ENCODE measurements around the gene PIP5K1A.
A peak's percentile ranks its signal among the peaks of the same experiment; 100 is the strongest.

Gene PIP5K1A

DNA sequence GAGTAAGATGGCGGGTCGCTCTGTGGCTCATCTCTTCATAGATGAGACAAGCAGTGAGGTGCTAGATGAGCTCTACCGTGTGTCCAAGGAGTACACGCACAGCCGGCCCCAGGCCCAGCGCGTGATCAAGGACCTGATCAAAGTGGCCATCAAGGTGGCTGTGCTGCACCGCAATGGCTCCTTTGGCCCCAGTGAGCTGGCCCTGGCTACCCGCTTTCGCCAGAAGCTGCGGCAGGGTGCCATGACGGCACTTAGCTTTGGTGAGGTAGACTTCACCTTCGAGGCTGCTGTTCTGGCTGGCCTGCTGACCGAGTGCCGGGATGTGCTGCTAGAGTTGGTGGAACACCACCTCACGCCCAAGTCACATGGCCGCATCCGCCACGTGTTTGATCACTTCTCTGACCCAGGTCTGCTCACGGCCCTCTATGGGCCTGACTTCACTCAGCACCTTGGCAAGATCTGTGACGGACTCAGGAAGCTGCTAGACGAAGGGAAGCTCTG, 39.6 kb upstream of the PIP5K1A start:
- no peaks in the 10 kb centered on the region for H3K4me1 ChIP-seq (ENCODE audit: control insufficient read depth in 1 of 2, insufficient read depth in 2 of 2, low read length in 2 of 2)
- no peak overlapping the region for H4K91ac ChIP-seq (ENCODE audit: low read depth, low read length)
- H3K9me3 ChIP-seq (ENCODE audit: insufficient read depth, low read depth, low read length): no peaks in the 10 kb centered on the region
- no peak overlapping the region for H2BK12ac ChIP-seq (ENCODE audit: low read length)
- H2BK120ac ChIP-seq (ENCODE audit: insufficient read depth, low read length, poor library complexity): no peak overlapping the region
- no peak for DNase-seq
- H3K18ac ChIP-seq (ENCODE audit: low read length): no peak overlapping the region
- H3K4me2 ChIP-seq (ENCODE audit: low read length): no peak overlapping the region
- no peaks in the 10 kb centered on the region for H3K79me2 ChIP-seq (ENCODE audit: control insufficient read depth, insufficient read depth, low read length, poor library complexity)
- no peak overlapping the region for H2BK5ac ChIP-seq (ENCODE audit: low read depth, low read length, poor library complexity)
- H3K14ac ChIP-seq (ENCODE audit: low read length): no peak overlapping the region
- peaks cover 15 to 25% of the 10 kb centered on the region in 2 experiments for H3K36me3 ChIP-seq (ENCODE audit: control insufficient read depth in 1 of 2, insufficient read depth in 2 of 2, low read length in 2 of 2)
- no peak overlapping the region for H3K9ac ChIP-seq (ENCODE audit: low read length)
- no peak overlapping the region for H4K12ac ChIP-seq (ENCODE audit: low read depth, low read length)
- no peak overlapping the region for H3K4me3 ChIP-seq (ENCODE audit: low read depth, low read length)
- no peak overlapping the region for H3K23ac ChIP-seq (ENCODE audit: low read length)
- H3K79me1 ChIP-seq (ENCODE audit: low read length): no peaks in the 10 kb centered on the region
- WGBS (ENCODE audit: extremely low coverage, insufficient coverage, insufficient read length): no CpG with 5 or more reads among the region's 22 CpGs
- no peaks in the 10 kb centered on the region for H3K27me3 ChIP-seq (ENCODE audit: insufficient read depth, low read length)
- H2AK5ac ChIP-seq (ENCODE audit: low read length): no peak overlapping the region
- H3K27ac ChIP-seq (ENCODE audit: low read depth, low read length): no peak overlapping the region
- H2AFZ ChIP-seq (ENCODE audit: insufficient read depth, low read length, poor library complexity): no peak overlapping the region
- no peak overlapping the region for H4K8ac ChIP-seq (ENCODE audit: low read depth, low read length)
- no peak overlapping the region for H3K4ac ChIP-seq (ENCODE audit: low read depth, low read length)

DNA sequence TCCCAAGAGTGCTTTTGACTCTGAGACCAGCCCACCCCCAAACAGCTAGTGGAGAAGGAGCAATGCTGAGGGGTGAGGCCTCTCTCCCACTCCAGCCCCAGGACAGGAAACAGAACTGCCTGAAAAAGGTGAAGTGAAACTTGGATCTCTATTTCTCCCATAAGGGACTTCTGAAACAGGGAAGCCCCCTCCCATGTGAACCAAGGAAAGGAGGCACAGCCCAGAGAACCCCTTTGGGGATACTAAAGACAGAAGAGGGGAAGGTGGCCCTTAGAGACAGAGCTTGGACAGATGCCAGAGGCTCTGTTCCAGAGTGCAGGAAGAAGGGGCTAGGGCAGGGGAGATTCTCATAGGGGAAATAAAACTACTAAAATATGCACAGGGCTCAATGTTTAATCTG, 39.0 kb upstream of the PIP5K1A start:
- Histone ChIP-seq H2AFZ (ENCODE audit: insufficient read depth, low read length, poor library complexity) (no peak overlapping the region), H3K9me3 (ENCODE audit: insufficient read depth, low read depth, low read length) (no peaks in the 10 kb centered on the region), H3K4me2 (ENCODE audit: low read length) (no peak overlapping the region), H3K36me3 (ENCODE audit: control insufficient read depth in 1 of 2, insufficient read depth in 2 of 2, low read length in 2 of 2) (peaks cover 15 to 25% of the 10 kb centered on the region in 2 experiments), H2AK5ac (ENCODE audit: low read length) (no peak overlapping the region), H3K27ac (ENCODE audit: low read depth, low read length) (no peak overlapping the region), H3K9ac (ENCODE audit: low read length) (no peak overlapping the region), H3K4me1 (ENCODE audit: control insufficient read depth in 1 of 2, insufficient read depth in 2 of 2, low read length in 2 of 2) (no peaks in the 10 kb centered on the region), H4K8ac (ENCODE audit: low read depth, low read length) (no peak overlapping the region), H4K91ac (ENCODE audit: low read depth, low read length) (no peak overlapping the region), H3K27me3 (ENCODE audit: insufficient read depth, low read length) (no peaks in the 10 kb centered on the region), H2BK120ac (ENCODE audit: insufficient read depth, low read length, poor library complexity) (no peak overlapping the region), H2BK12ac (ENCODE audit: low read length) (no peak overlapping the region), H3K79me1 (ENCODE audit: low read length) (no peaks in the 10 kb centered on the region), H3K4me3 (ENCODE audit: low read depth, low read length) (no peak overlapping the region), H3K4ac (ENCODE audit: low read depth, low read length) (no peak overlapping the region), H4K12ac (ENCODE audit: low read depth, low read length) (no peak overlapping the region), H3K14ac (ENCODE audit: low read length) (no peak overlapping the region), H3K79me2 (ENCODE audit: control insufficient read depth, insufficient read depth, low read length, poor library complexity) (no peaks in the 10 kb centered on the region), H3K18ac (ENCODE audit: low read length) (no peak overlapping the region), H2BK5ac (ENCODE audit: low read depth, low read length, poor library complexity) (no peak overlapping the region), H3K23ac (ENCODE audit: low read length) (no peak overlapping the region)
- no peak for DNase-seq

DNA sequence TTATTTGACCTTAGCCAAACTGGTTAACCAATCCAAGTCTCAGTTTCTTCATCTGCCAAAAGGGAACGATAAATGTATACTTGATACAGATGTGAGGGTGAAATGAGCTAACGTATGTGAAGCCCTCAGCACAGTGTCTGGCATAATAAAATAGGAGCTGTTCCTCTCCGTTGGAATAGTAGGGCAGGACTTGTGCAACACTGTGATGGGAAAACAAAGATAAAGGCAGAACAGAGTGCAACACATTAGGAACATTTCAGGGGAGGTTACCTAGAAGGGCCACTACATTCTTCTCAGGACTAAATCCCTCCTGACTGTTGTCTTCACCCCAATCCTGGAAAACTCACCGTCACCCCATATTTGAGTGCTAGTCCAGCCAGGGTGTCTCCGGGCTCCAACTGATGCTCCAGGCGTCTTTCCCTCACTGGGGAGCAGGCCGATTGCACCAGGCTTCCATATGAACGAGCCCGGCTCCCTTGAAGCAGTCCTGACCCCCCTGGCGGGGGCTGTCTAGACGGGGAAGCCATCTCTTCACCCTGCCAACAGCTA, 33.5 kb upstream of the PIP5K1A start:
- WGBS (ENCODE audit: extremely low coverage, insufficient coverage, insufficient read length): no CpG with 5 or more reads among the region's 11 CpGs

DNA sequence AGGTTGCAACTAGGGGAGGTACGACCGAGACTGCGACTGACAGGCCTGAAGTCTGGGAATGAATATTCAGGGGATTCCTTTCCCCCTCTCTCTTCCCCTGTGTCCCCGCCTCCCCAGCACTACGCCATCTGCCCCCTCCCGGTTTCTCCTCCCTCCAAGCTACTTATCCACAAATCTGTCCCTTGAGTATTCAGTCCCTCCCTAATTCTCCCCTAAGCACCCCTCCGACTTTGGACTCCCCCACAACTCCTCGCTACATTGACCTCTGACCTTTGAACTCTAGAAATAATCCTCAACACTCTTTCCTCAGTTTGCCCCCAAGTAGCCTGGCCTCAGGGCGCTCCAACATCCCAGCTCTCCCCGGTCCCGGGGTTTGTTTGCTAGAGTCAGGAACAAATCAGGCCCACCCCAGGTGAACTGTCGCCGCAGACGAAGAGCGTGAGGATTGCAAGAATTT, 33.0 kb upstream of the PIP5K1A start:
- peak overlapping the region; percentile 42 for H2BK5ac ChIP-seq (ENCODE audit: low read depth, low read length, poor library complexity)
- H3K79me2 ChIP-seq (ENCODE audit: control insufficient read depth, insufficient read depth, low read length, poor library complexity): peaks cover 10% of the 10 kb centered on the region
- no peak overlapping the region for H3K23ac ChIP-seq (ENCODE audit: low read length)
- H3K9me3 ChIP-seq (ENCODE audit: insufficient read depth, low read depth, low read length): no peaks in the 10 kb centered on the region
- peak overlapping the region; percentile 39 for H2AK5ac ChIP-seq (ENCODE audit: low read length)
- H3K4ac ChIP-seq (ENCODE audit: low read depth, low read length): peak overlapping the region; percentile 71
- peak overlapping the region; percentile 92 for H3K9ac ChIP-seq (ENCODE audit: low read length)
- H3K27me3 ChIP-seq (ENCODE audit: insufficient read depth, low read length): no peaks in the 10 kb centered on the region
- peak overlapping the region; percentile 85 for H2AFZ ChIP-seq (ENCODE audit: insufficient read depth, low read length, poor library complexity)
- H3K18ac ChIP-seq (ENCODE audit: low read length): peak overlapping the region; percentile 74
- peak overlapping the region; percentile 29 for H2BK120ac ChIP-seq (ENCODE audit: insufficient read depth, low read length, poor library complexity)
- H3K4me3 ChIP-seq (ENCODE audit: low read depth, low read length): peak overlapping the region; percentile 71
- H3K14ac ChIP-seq (ENCODE audit: low read length): peak overlapping the region; percentile 83
- peak overlapping the region; percentile 87 for H3K4me2 ChIP-seq (ENCODE audit: low read length)
- peaks cover 4 to 9% of the 10 kb centered on the region in 2 experiments for H3K4me1 ChIP-seq (ENCODE audit: control insufficient read depth in 1 of 2, insufficient read depth in 2 of 2, low read length in 2 of 2)
- peaks cover 22 to 28% of the 10 kb centered on the region in 2 experiments for H3K36me3 ChIP-seq (ENCODE audit: control insufficient read depth in 1 of 2, insufficient read depth in 2 of 2, low read length in 2 of 2)
- no CpG with 5 or more reads among the region's 15 CpGs for WGBS (ENCODE audit: extremely low coverage, insufficient coverage, insufficient read length)
- peak in 1 of 2 donors; percentile 17 for DNase-seq
- H4K12ac ChIP-seq (ENCODE audit: low read depth, low read length): peak overlapping the region; percentile 90
- H4K8ac ChIP-seq (ENCODE audit: low read depth, low read length): peak overlapping the region; percentile 97
- H2BK12ac ChIP-seq (ENCODE audit: low read length): no peak overlapping the region
- peaks cover 4% of the 10 kb centered on the region for H3K79me1 ChIP-seq (ENCODE audit: low read length)
- H3K27ac ChIP-seq (ENCODE audit: low read depth, low read length): peak overlapping the region; percentile 45
- peak overlapping the region; percentile 71 for H4K91ac ChIP-seq (ENCODE audit: low read depth, low read length)

More for the DNA sequence above, 33.5 kb upstream of the PIP5K1A start:
- peak overlapping the region; percentile 71 for H3K4me3 ChIP-seq (ENCODE audit: low read depth, low read length)
- no peak overlapping the region for H2BK5ac ChIP-seq (ENCODE audit: low read depth, low read length, poor library complexity)
- no peaks in the 10 kb centered on the region for H3K9me3 ChIP-seq (ENCODE audit: insufficient read depth, low read depth, low read length)
- no peak overlapping the region for H2AK5ac ChIP-seq (ENCODE audit: low read length)
- H3K23ac ChIP-seq (ENCODE audit: low read length): no peak overlapping the region
- DNase-seq: no peak
- peak overlapping the region; percentile 8 for H3K18ac ChIP-seq (ENCODE audit: low read length)
- H4K8ac ChIP-seq (ENCODE audit: low read depth, low read length): peak overlapping the region; percentile 97
- no peak overlapping the region for H3K4ac ChIP-seq (ENCODE audit: low read depth, low read length)
- H2BK12ac ChIP-seq (ENCODE audit: low read length): no peak overlapping the region
- H3K4me2 ChIP-seq (ENCODE audit: low read length): peak overlapping the region; percentile 87
- H3K14ac ChIP-seq (ENCODE audit: low read length): peak overlapping the region; percentile 5
- H3K79me2 ChIP-seq (ENCODE audit: control insufficient read depth, insufficient read depth, low read length, poor library complexity): peaks cover 10% of the 10 kb centered on the region
- peaks cover 4 to 9% of the 10 kb centered on the region in 2 experiments for H3K4me1 ChIP-seq (ENCODE audit: control insufficient read depth in 1 of 2, insufficient read depth in 2 of 2, low read length in 2 of 2)
- H3K27ac ChIP-seq (ENCODE audit: low read depth, low read length): peak overlapping the region; percentile 45
- H4K91ac ChIP-seq (ENCODE audit: low read depth, low read length): peak overlapping the region; percentile 71
- no peak overlapping the region for H4K12ac ChIP-seq (ENCODE audit: low read depth, low read length)
- H3K79me1 ChIP-seq (ENCODE audit: low read length): peaks cover 4% of the 10 kb centered on the region
- H2AFZ ChIP-seq (ENCODE audit: insufficient read depth, low read length, poor library complexity): peak overlapping the region; percentile 19
- H3K27me3 ChIP-seq (ENCODE audit: insufficient read depth, low read length): no peaks in the 10 kb centered on the region
- peak overlapping the region; percentile 92 for H3K9ac ChIP-seq (ENCODE audit: low read length)
- peaks cover 22 to 27% of the 10 kb centered on the region in 2 experiments for H3K36me3 ChIP-seq (ENCODE audit: control insufficient read depth in 1 of 2, insufficient read depth in 2 of 2, low read length in 2 of 2)
- no peak overlapping the region for H2BK120ac ChIP-seq (ENCODE audit: insufficient read depth, low read length, poor library complexity)

Measured in trophoblast cell (in vitro differentiated cells and primary cell).